OCI-LY1 (cell line): ENCODE measurements around the gene ATN1.

ENCODE experiments used
- H2AFZ ChIP-seq: fragments of 200-600 bp; sonication (generic), shearing (Covaris generic); 2 replicates; pipeline ENCODE4 v1.6.0; 2014; ENCODE audit warnings: antibody characterized with exemption, mild to moderate bottlenecking, low read length
- H3F3A ChIP-seq: fragments of 200-600 bp; sonication (generic), shearing (Covaris generic); 2 replicates; pipeline ENCODE4 v1.6.0; 2014; ENCODE audit warnings: mild to moderate bottlenecking, antibody characterized with exemption, low read length, moderate library complexity; ENCODE audit not compliant: insufficient read depth
- H3K27ac ChIP-seq: fragments of 200-600 bp; sonication (generic); 2 replicates; pipeline ENCODE4 v1.5.1; 2014; ENCODE audit warnings: low read length, mixed run types, mild to moderate bottlenecking, low read depth; ENCODE audit not compliant: poor library complexity, severe bottlenecking
- H3K27me3 ChIP-seq: fragments of 200-600 bp; sonication (generic); 2 replicates; pipeline ENCODE4 v1.6.0; 2014; ENCODE audit warnings: antibody characterized with exemption, mild to moderate bottlenecking, low read length, moderate library complexity; ENCODE audit not compliant: insufficient read depth
- H3K36me3 ChIP-seq: fragments of 200-600 bp; sonication (generic); 2 replicates; pipeline ENCODE4 v1.6.1; 2014; ENCODE audit warnings: mild to moderate bottlenecking, antibody characterized with exemption, low read length, moderate library complexity, mixed read lengths; ENCODE audit not compliant: insufficient read depth
- H3K4me1 ChIP-seq: fragments of 200-600 bp; sonication (generic); 2 replicates; pipeline ENCODE4 v1.5.1; 2014; ENCODE audit warnings: mild to moderate bottlenecking, low read length, moderate library complexity; ENCODE audit not compliant: insufficient read depth, severe bottlenecking
- H3K4me2 ChIP-seq: fragments of 200-600 bp; sonication (generic), shearing (Covaris generic); 2 replicates; pipeline ENCODE4 v1.6.1; 2014; ENCODE audit warnings: low read length
- H3K4me3 ChIP-seq: fragments of 200-600 bp; sonication (generic); 2 replicates; pipeline ENCODE4 v1.5.1; 2014; ENCODE audit warnings: low read length, low read depth, mild to moderate bottlenecking, mixed read lengths; ENCODE audit not compliant: poor library complexity, severe bottlenecking
- H3K79me2 ChIP-seq: fragments of 200-600 bp; shearing (Covaris generic); 2 replicates; pipeline ENCODE4 v1.6.1; 2016; ENCODE audit warnings: mixed run types, low read length, mixed read lengths; ENCODE audit not compliant: insufficient read depth
- H3K9ac ChIP-seq: fragments of 200-600 bp; sonication (generic), shearing (Covaris generic); 2 replicates; pipeline ENCODE4 v1.6.1; 2014; ENCODE audit warnings: mild to moderate bottlenecking, low read length, mixed read lengths
- H3K9me2 ChIP-seq: fragments of 200-600 bp; sonication (generic), shearing (Covaris generic); 2 replicates; pipeline ENCODE4 v1.6.1; 2014; ENCODE audit warnings: low read depth, mild to moderate bottlenecking, low read length, mixed read lengths
- H3K9me3 ChIP-seq: fragments of 200-600 bp; shearing (Covaris generic); 2 replicates; pipeline ENCODE4 v1.6.1; 2014; ENCODE audit warnings: low read length, mixed read lengths
- H4K20me1 ChIP-seq: fragments of 200-600 bp; sonication (generic), shearing (Covaris generic); 2 replicates; pipeline ENCODE4 v1.6.0; 2016; ENCODE audit warnings: mild to moderate bottlenecking, low read length; ENCODE audit not compliant: insufficient read depth
- EZH2 ChIP-seq: fragments of 200-600 bp; sonication (generic), shearing (Covaris generic); IDR thresholded peaks from 2 replicates; pipeline ENCODE4 v1.8.0; 2017; ENCODE audit warnings: borderline replicate concordance, mixed run types, mild to moderate bottlenecking, antibody characterized with exemption, low read length, moderate library complexity, mixed read lengths
- TF ChIP-seq, protein P1 (sequence below): fragments of 200-600 bp; sonication (generic), shearing (Covaris generic); IDR thresholded peaks from 2 replicates; pipeline ENCODE4 v1.5.1; 2017; ENCODE audit warnings: mild to moderate bottlenecking, antibody characterized with exemption, low read length, moderate library complexity, mixed read lengths

ATN1 gene

GRCh38 chr12:6950401-6950801 is 22.6 kb downstream of the ATN1 start:
- H3K4me2 ChIP-seq: peak overlapping the region; percentile 62; the same call in 1 of the 2 replicates
- H4K20me1 ChIP-seq: no peaks in the 10 kb centered on the region
- H3K27me3 ChIP-seq: no peaks in the 10 kb centered on the region
- no peaks in the 10 kb centered on the region for H3K79me2 ChIP-seq
- no peaks in the 10 kb centered on the region for H3K36me3 ChIP-seq
- no peaks in the 10 kb centered on the region for H3K9me2 ChIP-seq
- H2AFZ ChIP-seq: no peak overlapping the region
- H3K9me3 ChIP-seq: no peaks in the 10 kb centered on the region
- H3F3A ChIP-seq: no peaks in the 10 kb centered on the region
- no peak overlapping the region for H3K4me3 ChIP-seq
- peaks cover 55% of the 10 kb centered on the region for H3K4me1 ChIP-seq
- peak overlapping the region; percentile 32 for H3K27ac ChIP-seq
- H3K9ac ChIP-seq: no peak overlapping the region; the same call in 1 of the 2 replicates
- TF ChIP-seq, protein P1, sequence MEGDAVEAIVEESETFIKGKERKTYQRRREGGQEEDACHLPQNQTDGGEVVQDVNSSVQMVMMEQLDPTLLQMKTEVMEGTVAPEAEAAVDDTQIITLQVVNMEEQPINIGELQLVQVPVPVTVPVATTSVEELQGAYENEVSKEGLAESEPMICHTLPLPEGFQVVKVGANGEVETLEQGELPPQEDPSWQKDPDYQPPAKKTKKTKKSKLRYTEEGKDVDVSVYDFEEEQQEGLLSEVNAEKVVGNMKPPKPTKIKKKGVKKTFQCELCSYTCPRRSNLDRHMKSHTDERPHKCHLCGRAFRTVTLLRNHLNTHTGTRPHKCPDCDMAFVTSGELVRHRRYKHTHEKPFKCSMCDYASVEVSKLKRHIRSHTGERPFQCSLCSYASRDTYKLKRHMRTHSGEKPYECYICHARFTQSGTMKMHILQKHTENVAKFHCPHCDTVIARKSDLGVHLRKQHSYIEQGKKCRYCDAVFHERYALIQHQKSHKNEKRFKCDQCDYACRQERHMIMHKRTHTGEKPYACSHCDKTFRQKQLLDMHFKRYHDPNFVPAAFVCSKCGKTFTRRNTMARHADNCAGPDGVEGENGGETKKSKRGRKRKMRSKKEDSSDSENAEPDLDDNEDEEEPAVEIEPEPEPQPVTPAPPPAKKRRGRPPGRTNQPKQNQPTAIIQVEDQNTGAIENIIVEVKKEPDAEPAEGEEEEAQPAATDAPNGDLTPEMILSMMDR: peak; percentile 57
- no peak for TF ChIP-seq EZH2

DNA sequence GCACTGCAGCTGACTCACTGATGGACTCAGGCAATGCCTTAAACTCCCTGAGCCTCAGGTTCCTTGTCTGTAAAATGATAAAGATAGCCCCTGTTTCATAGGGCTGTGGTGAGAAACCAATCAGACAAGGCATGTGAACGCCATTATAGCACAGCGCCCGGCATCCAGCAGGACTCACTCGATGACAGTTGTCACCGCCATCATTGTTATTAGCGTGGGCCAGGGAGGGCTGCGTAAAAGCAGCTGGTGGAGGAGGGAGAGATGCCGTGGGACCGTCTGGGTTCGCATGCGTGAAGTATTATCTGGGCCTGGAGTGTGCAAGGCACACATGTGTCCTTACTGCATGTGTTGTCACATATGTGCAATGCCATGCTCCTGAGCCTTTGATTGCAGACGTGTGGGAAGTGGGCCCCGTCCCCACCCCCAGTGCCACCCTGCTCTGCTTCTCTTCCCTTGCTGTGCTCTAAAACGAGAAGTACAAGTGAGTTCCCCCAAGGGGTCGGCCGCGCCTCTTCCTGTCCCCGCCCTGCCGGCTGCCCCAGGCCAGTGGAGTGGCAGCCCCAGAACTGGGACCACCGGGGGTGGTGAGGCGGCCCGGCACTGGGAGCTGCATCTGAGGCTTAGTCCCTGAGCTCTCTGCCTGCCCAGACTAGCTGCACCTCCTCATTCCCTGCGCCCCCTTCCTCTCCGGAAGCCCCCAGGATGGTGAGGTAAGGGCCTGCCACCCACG is 23.2 kb downstream of the ATN1 start, which contains the start of gene PTPN6:
Gene PTPN6, plus strand, starts transcription at position 546 of the 730 bp plus-strand sequence. Its CDS starts 157 bp downstream, at position 703.
- H3K27me3 ChIP-seq: peaks cover 2% of the 10 kb centered on the region; the same call in 1 of the 2 replicates
- H3K27ac ChIP-seq: peak within 1 kb of the TSS; percentile 32
- H3K79me2 ChIP-seq: no peaks in the 10 kb centered on the region
- peak within 1 kb of the TSS; percentile 50 for H3K4me3 ChIP-seq
- H3K9ac ChIP-seq: peak within 1 kb of the TSS; percentile 49; the same call in 1 of the 2 replicates
- peak within 1 kb of the TSS; percentile 62 for H3K4me2 ChIP-seq
- H3K9me3 ChIP-seq: no peaks in the 10 kb centered on the region
- no peaks in the 10 kb centered on the region for H4K20me1 ChIP-seq
- no peak within 1 kb of the TSS for H2AFZ ChIP-seq
- H3K9me2 ChIP-seq: no peaks in the 10 kb centered on the region
- no peaks in the 10 kb centered on the region for H3K36me3 ChIP-seq
- TF ChIP-seq, protein P1: no peak
- no peak for TF ChIP-seq EZH2
- H3K4me1 ChIP-seq: peaks cover 50% of the 10 kb centered on the region
- no peaks in the 10 kb centered on the region for H3F3A ChIP-seq

DNA sequence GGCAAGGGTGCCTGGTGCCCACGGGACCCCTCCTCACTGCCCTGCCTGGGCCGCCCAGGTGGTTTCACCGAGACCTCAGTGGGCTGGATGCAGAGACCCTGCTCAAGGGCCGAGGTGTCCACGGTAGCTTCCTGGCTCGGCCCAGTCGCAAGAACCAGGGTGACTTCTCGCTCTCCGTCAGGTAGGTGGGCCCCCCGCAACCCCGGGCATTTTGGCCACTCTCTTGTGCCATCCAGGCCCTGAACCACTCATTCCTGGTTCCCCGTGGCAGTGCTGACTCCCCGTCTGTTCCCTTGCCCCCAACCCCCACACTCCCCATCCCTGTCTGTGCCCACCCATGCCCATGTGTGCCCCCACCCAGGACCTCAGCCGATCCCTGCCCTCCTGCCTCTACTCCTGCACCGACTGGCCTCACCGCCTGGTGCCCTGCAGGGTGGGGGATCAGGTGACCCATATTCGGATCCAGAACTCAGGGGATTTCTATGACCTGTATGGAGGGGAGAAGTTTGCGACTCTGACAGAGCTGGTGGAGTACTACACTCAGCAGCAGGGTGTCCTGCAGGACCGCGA is 23.9 kb downstream of the ATN1 start:
- Histone ChIP-seq H3K9me2 (no peaks in the 10 kb centered on the region), H3F3A (no peaks in the 10 kb centered on the region), H4K20me1 (no peaks in the 10 kb centered on the region), H3K27ac (no peak overlapping the region), H3K27me3 (peaks cover 6% of the 10 kb centered on the region; the same call in 1 of the 2 replicates), H3K79me2 (no peaks in the 10 kb centered on the region), H2AFZ (no peak overlapping the region), H3K9ac (peak overlapping the region; percentile 49; the same call in 1 of the 2 replicates), H3K4me1 (peaks cover 43% of the 10 kb centered on the region), H3K4me2 (peak overlapping the region; percentile 62), H3K4me3 (peak overlapping the region; percentile 50), H3K36me3 (no peaks in the 10 kb centered on the region), H3K9me3 (no peaks in the 10 kb centered on the region)
- TF ChIP-seq, protein P1: no peak
- TF ChIP-seq EZH2: no peak
